Endodermal cell (in vitro differentiated cells): ENCODE data around the gene ZNF214. TPM values are rescaled to one million over a fixed set of nuclear protein-coding genes. Genes with fewer than 3 reads are reported as not detected.
"Not testable (repeated sequence)": the region's sequence is repeated elsewhere in the genome, so short reads cannot be mapped to it uniquely, and the experiment has no call there.

ENCODE experiments used
- DNase-seq: peaks from one replicate; pipeline ENCODE4 v3.0.0-alpha.2; 2017
- H3K27ac ChIP-seq: 2 replicates; pipeline ENCODE4 v1.5.1; 2013; ENCODE audit warnings: mild to moderate bottlenecking, low read depth, low read length, moderate library complexity
- H3K27me3 ChIP-seq: 2 replicates; pipeline ENCODE4 v1.6.1; 2013; ENCODE audit warnings: mild to moderate bottlenecking, low read length, moderate library complexity; ENCODE audit not compliant: insufficient read depth, control insufficient read depth, poor library complexity, severe bottlenecking
- H3K36me3 ChIP-seq: 2 replicates; pipeline ENCODE4 v1.7.0; 2013; ENCODE audit warnings: mild to moderate bottlenecking, low read length, moderate library complexity; ENCODE audit not compliant: control insufficient read depth, insufficient read depth
- H3K4me1 ChIP-seq: one replicate; pipeline ENCODE4 v1.7.0; 2013; ENCODE audit warnings: low read length; ENCODE audit not compliant: control insufficient read depth, insufficient read depth
- H3K4me3 ChIP-seq: 2 replicates; pipeline ENCODE4 v1.5.1; 2013; ENCODE audit warnings: mild to moderate bottlenecking, low read length, moderate library complexity
- H3K9ac ChIP-seq: 2 replicates; pipeline ENCODE4 v1.6.1; 2013; ENCODE audit warnings: mild to moderate bottlenecking, low read length, moderate library complexity; ENCODE audit not compliant: poor library complexity, severe bottlenecking; ENCODE audit errors: extremely low read depth
- H3K9me3 ChIP-seq: 2 replicates; pipeline ENCODE4 v1.6.1; 2013; ENCODE audit warnings: mild to moderate bottlenecking, low read length, moderate library complexity; ENCODE audit not compliant: control insufficient read depth
- H3K27ac Mint-ChIP-seq: 2 replicates; pipeline ENCODE4 v1.8.0; 2020; ENCODE audit warnings: mixed read lengths
- H3K27me3 Mint-ChIP-seq: 2 replicates; pipeline ENCODE4 v1.8.0; 2021; ENCODE audit warnings: mild to moderate bottlenecking, mixed read lengths; ENCODE audit not compliant: insufficient read depth
- H3K36me3 Mint-ChIP-seq: 2 replicates; pipeline ENCODE4 v1.8.0; 2020; ENCODE audit warnings: low read depth, mixed read lengths
- H3K4me1 Mint-ChIP-seq: 2 replicates; pipeline ENCODE4 v1.8.0; 2020; ENCODE audit warnings: mixed read lengths
- H3K4me3 Mint-ChIP-seq: 2 replicates; pipeline ENCODE4 v1.8.0; 2020; ENCODE audit warnings: mild to moderate bottlenecking, moderate library complexity, mixed read lengths
- H3K9me3 Mint-ChIP-seq: 2 replicates; pipeline ENCODE4 v1.8.0; 2020; ENCODE audit warnings: mild to moderate bottlenecking, mixed read lengths
- WGBS, 2 experiments: methylation state at CpG; one replicate each; pipeline versions ENCODE4 v1.1.5 to v1.1.7; 2013; ENCODE audit warnings: missing lambda C conversion rate in 2 of 2, mixed read lengths in 1 of 2; ENCODE audit not compliant: insufficient coverage in 1 of 2, insufficient read length in 1 of 2; 5-methylcytosine and 5-hydroxymethylcytosine counted together
- total RNA-seq, 2 donors: library from RNA; stranded (reverse); fragmentation: NEBNext Ultra II Directional in 1 of 2; extraction: Animal tissue kit (Norgen Biotek cat#: 25700) in 1 of 2; gene quantifications; 2 replicates in 1 of 2; 3 replicates in 1 of 2; pipeline ENCODE4 v1.2.1, GENCODE V29; 2021
- TF ChIP-seq, protein P1 (sequence below): fragments of 200-600 bp; sonication (generic); conservative IDR thresholded peaks from 2 replicates; pipeline ENCODE4 v1.5.0; 2021; ENCODE audit warnings: antibody characterized with exemption, mild to moderate bottlenecking

ZNF214 gene
- total RNA-seq, 2 donors from 2014 or later = 8.0 to 10.8 TPM

DNA sequence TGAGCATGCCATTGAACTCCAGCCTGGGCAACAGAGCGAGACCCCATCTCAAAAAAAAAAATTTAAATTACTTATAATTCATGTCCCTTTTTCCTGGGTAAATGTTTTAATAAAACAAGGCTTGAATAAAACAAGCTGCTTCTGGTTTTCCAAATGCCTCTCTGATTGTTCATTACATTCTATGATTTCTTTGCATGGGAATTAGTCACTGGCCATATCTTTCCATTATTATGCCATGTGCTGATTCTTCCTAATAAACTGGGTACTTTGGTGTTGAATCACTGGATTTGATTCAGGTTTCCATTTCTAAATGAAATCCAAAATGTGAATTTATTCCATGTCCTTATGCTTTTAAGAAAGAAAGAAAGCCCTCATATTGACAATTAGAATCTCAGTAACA is 51.3 kb downstream of the ZNF214 start:
- no peaks in the 10 kb centered on the region for H3K36me3 ChIP-seq
- H3K27ac ChIP-seq = no peak overlapping the region
- H3K9ac ChIP-seq = no peak overlapping the region
- Mint-ChIP-seq H3K4me1 (no peaks in the 10 kb centered on the region), H3K36me3 (peaks cover 8% of the 10 kb centered on the region), H3K9me3 (peaks cover 21% of the 10 kb centered on the region), H3K27me3 (no peaks in the 10 kb centered on the region), H3K27ac (no peak overlapping the region), H3K4me3 (no peak overlapping the region)
- no peaks in the 10 kb centered on the region for H3K27me3 ChIP-seq
- no peaks in the 10 kb centered on the region for H3K9me3 ChIP-seq
- WGBS, 2 experiments = 100% methylated on average over 1 of the region's 1 CpG; no CpG with 5 or more reads in 1 of the 2 experiments
- no peaks in the 10 kb centered on the region for H3K4me1 ChIP-seq
- H3K4me3 ChIP-seq = no peak overlapping the region
- TF ChIP-seq, protein P1, sequence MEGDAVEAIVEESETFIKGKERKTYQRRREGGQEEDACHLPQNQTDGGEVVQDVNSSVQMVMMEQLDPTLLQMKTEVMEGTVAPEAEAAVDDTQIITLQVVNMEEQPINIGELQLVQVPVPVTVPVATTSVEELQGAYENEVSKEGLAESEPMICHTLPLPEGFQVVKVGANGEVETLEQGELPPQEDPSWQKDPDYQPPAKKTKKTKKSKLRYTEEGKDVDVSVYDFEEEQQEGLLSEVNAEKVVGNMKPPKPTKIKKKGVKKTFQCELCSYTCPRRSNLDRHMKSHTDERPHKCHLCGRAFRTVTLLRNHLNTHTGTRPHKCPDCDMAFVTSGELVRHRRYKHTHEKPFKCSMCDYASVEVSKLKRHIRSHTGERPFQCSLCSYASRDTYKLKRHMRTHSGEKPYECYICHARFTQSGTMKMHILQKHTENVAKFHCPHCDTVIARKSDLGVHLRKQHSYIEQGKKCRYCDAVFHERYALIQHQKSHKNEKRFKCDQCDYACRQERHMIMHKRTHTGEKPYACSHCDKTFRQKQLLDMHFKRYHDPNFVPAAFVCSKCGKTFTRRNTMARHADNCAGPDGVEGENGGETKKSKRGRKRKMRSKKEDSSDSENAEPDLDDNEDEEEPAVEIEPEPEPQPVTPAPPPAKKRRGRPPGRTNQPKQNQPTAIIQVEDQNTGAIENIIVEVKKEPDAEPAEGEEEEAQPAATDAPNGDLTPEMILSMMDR = no peak
- DNase-seq = no peak

DNA sequence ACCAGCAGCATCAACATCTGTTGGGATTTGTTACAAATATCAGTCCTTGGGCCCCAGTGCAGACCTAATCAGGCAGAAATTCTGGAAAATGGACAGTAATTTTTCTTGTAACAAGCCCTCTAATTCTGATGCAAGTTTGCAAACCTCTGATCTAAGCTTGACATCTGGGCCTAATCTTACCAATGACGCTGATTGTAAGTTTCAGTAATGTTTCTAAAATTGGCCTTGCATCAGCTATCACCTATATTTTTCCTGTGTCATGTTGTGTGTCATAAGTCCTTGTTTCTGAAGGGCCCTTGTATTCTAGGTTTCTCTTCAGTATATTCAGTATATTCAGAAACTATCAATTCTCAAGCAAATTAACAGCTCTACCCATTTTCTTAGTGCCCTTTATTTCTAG is 57.5 kb downstream of the ZNF214 start:
- peaks cover 12% of the 10 kb centered on the region for H3K9me3 Mint-ChIP-seq
- H3K27ac ChIP-seq = no peak overlapping the region
- no peak overlapping the region for H3K4me3 ChIP-seq
- H3K4me3 Mint-ChIP-seq = no peak overlapping the region
- TF ChIP-seq, protein P1 = no peak
- no peaks in the 10 kb centered on the region for H3K36me3 ChIP-seq
- H3K9me3 ChIP-seq = no peaks in the 10 kb centered on the region
- no peaks in the 10 kb centered on the region for H3K27me3 ChIP-seq
- no peaks in the 10 kb centered on the region for H3K27me3 Mint-ChIP-seq
- no peaks in the 10 kb centered on the region for H3K4me1 Mint-ChIP-seq
- no peak overlapping the region for H3K27ac Mint-ChIP-seq
- peaks cover 9% of the 10 kb centered on the region for H3K36me3 Mint-ChIP-seq
- no peaks in the 10 kb centered on the region for H3K4me1 ChIP-seq
- no peak for DNase-seq
- 92 to 100% methylated on average over 1 of the region's 1 CpG for WGBS, 2 experiments
- no peak overlapping the region for H3K9ac ChIP-seq

DNA sequence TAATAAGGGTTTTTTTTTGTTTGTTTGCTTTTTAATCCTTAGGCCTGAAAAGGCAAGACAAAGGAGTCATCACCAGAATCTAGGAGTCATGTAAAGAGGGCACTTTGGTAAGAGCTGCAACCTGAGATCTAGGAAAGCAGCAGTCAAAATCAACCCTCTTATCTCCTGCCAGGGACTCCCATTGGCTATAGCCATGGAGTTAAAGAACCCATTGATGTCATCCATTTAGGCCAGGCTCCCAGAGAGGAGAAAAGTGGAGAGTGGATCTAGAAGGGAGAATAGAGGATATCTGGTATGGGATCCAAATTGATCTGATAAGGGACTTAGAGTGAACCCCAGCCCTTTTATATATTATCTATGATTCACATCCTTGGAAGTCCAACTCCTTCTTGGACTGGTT is 58.0 kb downstream of the ZNF214 start:
- H3K27ac Mint-ChIP-seq = no peak overlapping the region
- H3K4me1 Mint-ChIP-seq = no peaks in the 10 kb centered on the region
- H3K4me1 ChIP-seq = no peaks in the 10 kb centered on the region
- peaks cover 6% of the 10 kb centered on the region for H3K9me3 Mint-ChIP-seq
- no peak overlapping the region for H3K9ac ChIP-seq
- peaks cover 8% of the 10 kb centered on the region for H3K36me3 Mint-ChIP-seq
- no peaks in the 10 kb centered on the region for H3K36me3 ChIP-seq
- H3K4me3 Mint-ChIP-seq = no peak overlapping the region
- H3K27me3 ChIP-seq = no peaks in the 10 kb centered on the region
- H3K9me3 ChIP-seq = no peaks in the 10 kb centered on the region
- no peak for DNase-seq
- no peak overlapping the region for H3K27ac ChIP-seq
- no peak overlapping the region for H3K4me3 ChIP-seq
- no peaks in the 10 kb centered on the region for H3K27me3 Mint-ChIP-seq
- TF ChIP-seq, protein P1 = no peak

DNA sequence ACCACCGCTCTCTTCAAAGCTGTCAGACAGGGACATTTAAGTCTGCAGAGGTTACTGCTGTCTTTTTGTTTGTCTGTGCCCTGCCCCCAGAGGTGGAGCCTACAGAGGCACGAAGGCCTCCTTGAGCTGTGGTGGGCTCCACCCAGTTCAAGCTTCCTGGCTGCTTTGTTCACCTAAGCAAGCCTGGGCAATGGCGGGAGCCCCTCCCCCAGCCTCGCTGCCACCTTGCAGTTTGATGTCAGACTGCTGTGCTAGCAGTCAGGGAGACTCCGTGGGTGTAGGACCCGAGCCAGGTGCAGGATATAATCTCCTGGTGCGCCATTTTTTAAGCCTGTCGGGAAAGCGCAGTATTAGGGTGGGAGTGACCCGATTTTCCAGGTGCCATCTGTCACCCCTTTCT is 65.9 kb downstream of the ZNF214 start:
- H3K4me3 Mint-ChIP-seq, H3K4me1 ChIP-seq, H3K4me3 ChIP-seq, H3K27ac ChIP-seq, H3K27me3 Mint-ChIP-seq, H3K27ac Mint-ChIP-seq, H3K27me3 ChIP-seq, H3K4me1 Mint-ChIP-seq, H3K9ac ChIP-seq, DNase-seq, H3K9me3 ChIP-seq: not testable (repeated sequence)
- peaks cover 12% of the 10 kb centered on the region for H3K36me3 ChIP-seq
- H3K9me3 Mint-ChIP-seq = peaks cover 14% of the 10 kb centered on the region
- H3K36me3 Mint-ChIP-seq = peaks cover 51% of the 10 kb centered on the region
- WGBS, 2 experiments = 92 to 96% methylated on average over 7 to 9 of the region's 10 CpGs
